GM06990 (cell line): ENCODE results near the gene FYN.

Source experiments
- DNase-seq: peaks from one replicate; pipeline ENCODE4 v3.0.0-alpha.2; 2011; ENCODE audit not compliant: insufficient read length; ENCODE audit errors: extremely low read depth
- H3K27me3 ChIP-seq: replicated peaks from 2 replicates; pipeline ENCODE4 v1.6.0; 2011; ENCODE audit warnings: low read length; ENCODE audit not compliant: control insufficient read depth, insufficient read depth
- H3K36me3 ChIP-seq: 2 replicates; pipeline ENCODE4 v1.5.1; 2011; ENCODE audit warnings: low read length; ENCODE audit not compliant: control insufficient read depth, insufficient read depth
- H3K4me3 ChIP-seq: replicated peaks from 2 replicates; pipeline ENCODE4 v1.5.1; 2011; ENCODE audit warnings: low read depth, mild to moderate bottlenecking, control low read depth, low read length
- TF ChIP-seq, protein P1 (sequence below): IDR thresholded peaks from 2 replicates; pipeline ENCODE4 v1.5.1; 2011; ENCODE audit warnings: low read length, control low read depth, mild to moderate bottlenecking, inconsistent platforms; ENCODE audit not compliant: insufficient read depth, poor library complexity, severe bottlenecking

Gene FYN

DNA sequence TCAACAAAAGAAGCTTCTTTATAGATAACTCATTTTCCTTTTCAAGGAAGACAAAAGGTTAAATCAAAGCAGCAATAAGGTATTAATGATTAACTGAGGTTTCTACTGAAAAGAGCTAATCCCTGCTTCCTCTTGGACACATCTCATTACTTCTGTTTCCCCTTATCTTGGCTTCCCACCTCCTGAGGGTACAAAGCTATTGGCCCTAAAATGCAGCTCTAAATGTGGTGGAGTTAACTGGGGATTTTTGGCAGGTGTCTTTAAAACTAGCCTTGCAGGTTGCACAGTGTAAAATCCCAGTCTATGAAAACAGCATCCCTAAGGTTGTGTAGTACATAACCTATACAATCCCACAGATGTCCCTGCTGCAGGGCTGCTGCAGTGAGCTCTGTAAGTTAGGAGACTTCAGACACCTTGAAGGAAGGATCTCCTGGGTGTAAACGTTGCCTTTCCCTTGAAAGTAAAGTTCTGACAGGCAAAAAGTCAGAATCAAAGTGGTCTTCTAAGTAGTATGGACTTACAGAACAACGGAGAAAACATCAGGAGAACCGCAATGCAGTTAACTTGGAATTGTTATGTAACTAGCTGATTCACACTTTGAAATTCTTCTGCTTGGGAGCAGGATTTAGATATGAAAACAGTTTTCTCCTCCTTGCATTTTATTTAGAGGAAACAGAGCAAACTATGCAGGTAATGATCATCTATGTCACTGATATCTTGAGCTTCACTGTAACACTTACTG, 195.8 kb downstream of the FYN start:
- DNase-seq = no peak
- Histone ChIP-seq H3K27me3 (no peaks in the 10 kb centered on the region), H3K4me3 (no peak overlapping the region), H3K36me3 (no peaks in the 10 kb centered on the region; the same call in 1 of the 2 replicates)
- TF ChIP-seq, protein P1, sequence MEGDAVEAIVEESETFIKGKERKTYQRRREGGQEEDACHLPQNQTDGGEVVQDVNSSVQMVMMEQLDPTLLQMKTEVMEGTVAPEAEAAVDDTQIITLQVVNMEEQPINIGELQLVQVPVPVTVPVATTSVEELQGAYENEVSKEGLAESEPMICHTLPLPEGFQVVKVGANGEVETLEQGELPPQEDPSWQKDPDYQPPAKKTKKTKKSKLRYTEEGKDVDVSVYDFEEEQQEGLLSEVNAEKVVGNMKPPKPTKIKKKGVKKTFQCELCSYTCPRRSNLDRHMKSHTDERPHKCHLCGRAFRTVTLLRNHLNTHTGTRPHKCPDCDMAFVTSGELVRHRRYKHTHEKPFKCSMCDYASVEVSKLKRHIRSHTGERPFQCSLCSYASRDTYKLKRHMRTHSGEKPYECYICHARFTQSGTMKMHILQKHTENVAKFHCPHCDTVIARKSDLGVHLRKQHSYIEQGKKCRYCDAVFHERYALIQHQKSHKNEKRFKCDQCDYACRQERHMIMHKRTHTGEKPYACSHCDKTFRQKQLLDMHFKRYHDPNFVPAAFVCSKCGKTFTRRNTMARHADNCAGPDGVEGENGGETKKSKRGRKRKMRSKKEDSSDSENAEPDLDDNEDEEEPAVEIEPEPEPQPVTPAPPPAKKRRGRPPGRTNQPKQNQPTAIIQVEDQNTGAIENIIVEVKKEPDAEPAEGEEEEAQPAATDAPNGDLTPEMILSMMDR = no peak

DNA sequence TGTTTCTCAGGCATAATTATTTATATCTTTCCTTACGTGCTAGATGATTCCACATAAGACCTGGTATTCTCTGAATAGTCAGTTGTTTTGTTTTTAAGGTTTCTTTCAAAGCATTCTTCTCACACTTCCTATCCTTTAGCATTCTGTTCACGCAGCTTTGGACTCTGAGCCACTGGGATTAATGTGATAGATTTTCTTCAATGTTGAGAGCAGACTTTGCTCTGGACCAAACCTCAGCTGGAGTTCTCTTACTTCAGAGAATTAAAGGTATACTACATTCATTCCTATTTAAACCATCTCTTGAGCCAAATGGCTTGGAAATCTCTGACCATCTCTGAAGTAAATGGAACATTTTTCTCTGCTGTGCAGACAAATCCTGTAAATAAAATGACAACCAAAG, 196.9 kb downstream of the FYN start:
- no peak for DNase-seq
- H3K27me3 ChIP-seq = no peaks in the 10 kb centered on the region
- H3K36me3 ChIP-seq = no peaks in the 10 kb centered on the region; the same call in 1 of the 2 replicates
- TF ChIP-seq, protein P1 = no peak
- H3K4me3 ChIP-seq = no peak overlapping the region

DNA sequence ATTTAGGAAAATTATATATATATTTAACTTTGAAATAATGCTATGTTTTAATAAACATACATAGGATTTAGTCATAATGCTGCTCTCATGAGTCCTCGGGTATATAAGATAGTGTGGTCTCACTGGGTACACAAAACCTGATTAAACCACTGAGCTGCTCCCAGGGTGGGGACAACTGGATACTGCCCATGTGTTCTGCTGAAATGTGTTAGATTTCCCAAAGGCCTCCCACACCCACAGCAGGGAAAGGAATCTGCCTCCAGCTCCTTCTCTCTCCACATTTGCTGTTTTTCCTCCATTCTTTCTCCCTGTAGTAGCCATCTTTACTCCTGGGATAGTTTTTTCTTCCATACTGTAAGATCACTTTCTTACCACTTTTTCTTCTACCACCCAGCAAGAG, 198.4 kb downstream of the FYN start:
- TF ChIP-seq, protein P1 = no peak
- H3K4me3 ChIP-seq = no peak overlapping the region
- H3K36me3 ChIP-seq = no peaks in the 10 kb centered on the region; the same call in 1 of the 2 replicates
- DNase-seq = no peak
- H3K27me3 ChIP-seq = no peaks in the 10 kb centered on the region

DNA sequence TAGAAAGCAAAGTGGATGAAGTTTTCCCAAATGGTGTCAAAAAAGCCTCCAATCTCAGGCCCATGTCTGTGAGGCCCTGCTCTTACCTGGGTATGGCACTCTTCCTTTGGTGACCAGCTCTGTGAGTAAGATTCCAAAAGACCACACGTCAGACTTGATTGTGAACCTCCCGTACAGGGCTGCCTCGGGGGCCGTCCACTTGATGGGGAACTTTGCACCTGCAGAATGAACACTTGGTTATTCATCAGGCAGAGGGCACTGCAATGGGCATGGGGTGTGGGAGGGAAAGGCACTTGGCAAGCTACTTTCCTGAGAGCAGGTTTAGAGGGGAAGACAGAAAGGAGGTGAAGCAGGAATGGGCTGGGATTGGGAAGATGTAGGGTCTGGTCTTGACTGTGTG, 198.8 kb downstream of the FYN start:
- TF ChIP-seq, protein P1 = no peak
- Histone ChIP-seq H3K36me3 (no peaks in the 10 kb centered on the region; the same call in 1 of the 2 replicates), H3K4me3 (no peak overlapping the region)

DNA sequence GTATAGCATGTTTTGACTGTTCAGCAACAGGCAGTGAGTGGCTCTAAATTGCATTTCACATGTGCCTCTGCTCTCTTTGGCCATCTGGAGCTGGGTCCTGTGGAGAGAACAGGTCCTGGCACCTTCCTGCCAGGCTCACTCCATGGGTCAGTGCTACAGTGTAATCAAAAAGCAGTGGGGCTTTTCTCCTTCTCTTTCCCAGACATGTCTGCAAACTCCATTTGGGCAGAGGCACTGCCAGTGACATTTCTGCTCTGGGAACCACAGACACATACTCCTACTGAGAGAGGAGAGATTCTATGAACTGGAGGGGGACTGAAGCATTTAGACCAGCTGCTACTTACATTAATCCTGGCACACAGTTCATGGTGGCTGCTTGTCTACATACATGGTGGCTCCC, 199.3 kb downstream of the FYN start:
- no peaks in the 10 kb centered on the region for H3K27me3 ChIP-seq
- H3K36me3 ChIP-seq = no peaks in the 10 kb centered on the region; the same call in 1 of the 2 replicates
- TF ChIP-seq, protein P1 = no peak
- no peak for DNase-seq
- H3K4me3 ChIP-seq = no peak overlapping the region

More for the DNA sequence above, 198.8 kb downstream of the FYN start:
- DNase-seq = no peak
- H3K27me3 ChIP-seq = no peaks in the 10 kb centered on the region
